CD14-positive monocyte (primary cell): ENCODE data around the gene KRIT1. TPM values are rescaled to one million over a fixed set of nuclear protein-coding genes. Genes with fewer than 3 reads are reported as not detected.

Experiments used
- DNase-seq, 3 donors: peaks; one replicate each; pipeline ENCODE4 v3.0.0-alpha.2; 2011 to 2022
- H2AFZ ChIP-seq: 2 replicates; pipeline ENCODE4 v1.6.0; 2012; ENCODE audit warnings: mild to moderate bottlenecking, low read depth, low read length, inconsistent platforms; ENCODE audit not compliant: insufficient read depth, poor library complexity, severe bottlenecking
- H3K27ac ChIP-seq, 2 donors: 1 replicate in 1 of 2; 2 replicates in 1 of 2; pipeline ENCODE4 v1.5.1; 2012 to 2013; ENCODE audit warnings: low read length in 2 of 2, control low read depth in 1 of 2, inconsistent platforms in 1 of 2, low read depth in 1 of 2, mild to moderate bottlenecking in 1 of 2
- H3K27me3 ChIP-seq, 2 donors: one replicate each; pipeline versions ENCODE4 v1.6.0 to v1.6.1; 2011 to 2013; ENCODE audit warnings: low read length in 2 of 2; ENCODE audit not compliant: control insufficient read depth in 2 of 2, insufficient read depth in 2 of 2
- H3K36me3 ChIP-seq, 2 donors: replicated peaks in 1 of 2; 1 replicate in 1 of 2; 2 replicates in 1 of 2; pipeline versions ENCODE4 v1.5.1 to v1.6.1; 2012 to 2013; ENCODE audit warnings: low read length in 2 of 2, control low read depth in 1 of 2, inconsistent platforms in 1 of 2, mild to moderate bottlenecking in 1 of 2; ENCODE audit not compliant: insufficient read depth in 2 of 2, control insufficient read depth in 1 of 2
- H3K4me1 ChIP-seq, 2 donors: 1 replicate in 1 of 2; 2 replicates in 1 of 2; pipeline versions ENCODE4 v1.5.1 to v1.6.1; 2012 to 2013; ENCODE audit warnings: low read length in 2 of 2, control low read depth in 1 of 2, inconsistent platforms in 1 of 2, mild to moderate bottlenecking in 1 of 2, moderate library complexity in 1 of 2; ENCODE audit not compliant: insufficient read depth in 2 of 2, control insufficient read depth in 1 of 2
- H3K4me2 ChIP-seq: replicated peaks from 2 replicates; pipeline ENCODE3; 2012; ENCODE audit warnings: low read length, moderate library complexity, mild to moderate bottlenecking; ENCODE audit not compliant: poor library complexity, severe bottlenecking; ENCODE audit errors: extremely low read depth
- H3K4me3 ChIP-seq, 3 experiments: fragments of 200-600 bp in 1 of 3; sonication (generic) in 1 of 3; replicated peaks in 1 of 3; 1 replicate in 2 of 3; 2 replicates in 1 of 3; pipeline ENCODE4 v1.5.1; 2011 to 2013; ENCODE audit warnings: low read length in 3 of 3, mild to moderate bottlenecking in 3 of 3, control low read depth in 2 of 3, low read depth in 2 of 3, inconsistent platforms in 1 of 3, moderate library complexity in 1 of 3
- H3K79me2 ChIP-seq: 2 replicates; pipeline ENCODE4 v1.6.0; 2012; ENCODE audit warnings: mild to moderate bottlenecking, control low read depth, inconsistent platforms, low read length, moderate library complexity; ENCODE audit not compliant: insufficient read depth
- H3K9ac ChIP-seq: 2 replicates; pipeline ENCODE4 v1.6.0; 2017; ENCODE audit warnings: low read length, mild to moderate bottlenecking; ENCODE audit not compliant: insufficient read depth, poor library complexity, severe bottlenecking
- H3K9me3 ChIP-seq, 2 donors: replicated peaks in 1 of 2; 1 replicate in 1 of 2; 2 replicates in 1 of 2; pipeline versions ENCODE4 v1.5.1 to v1.6.1; 2012 to 2013; ENCODE audit warnings: low read length in 2 of 2, control low read depth in 1 of 2; ENCODE audit not compliant: control insufficient read depth in 1 of 2, insufficient read depth in 1 of 2
- H4K20me1 ChIP-seq: 2 replicates; pipeline ENCODE4 v1.6.0; 2012; ENCODE audit warnings: mild to moderate bottlenecking, low read length, control low read depth, moderate library complexity; ENCODE audit not compliant: insufficient read depth
- H3K27ac Mint-ChIP-seq, 7 donors: one replicate each; pipeline ENCODE4 v1.8.0; 2020; ENCODE audit warnings: mild to moderate bottlenecking in 7 of 7, mixed read lengths in 7 of 7, moderate library complexity in 6 of 7, inconsistent platforms in 2 of 7
- H3K27me3 Mint-ChIP-seq, 3 donors: one replicate each; pipeline ENCODE4 v1.8.0; 2021 to 2022; ENCODE audit warnings: low read depth in 3 of 3, mild to moderate bottlenecking in 3 of 3, mixed read lengths in 3 of 3, moderate library complexity in 3 of 3, inconsistent platforms in 1 of 3
- H3K36me3 Mint-ChIP-seq, 2 donors: one replicate each; pipeline ENCODE4 v1.8.0; 2020; ENCODE audit warnings: mixed read lengths in 2 of 2, inconsistent platforms in 1 of 2, mild to moderate bottlenecking in 1 of 2
- H3K4me1 Mint-ChIP-seq: one replicate; pipeline ENCODE4 v1.8.0; 2020; ENCODE audit warnings: mild to moderate bottlenecking, mixed read lengths
- H3K4me3 Mint-ChIP-seq, 2 donors: one replicate each; pipeline ENCODE4 v1.8.0; 2020; ENCODE audit warnings: mild to moderate bottlenecking in 2 of 2, mixed read lengths in 2 of 2, moderate library complexity in 1 of 2
- H3K9me3 Mint-ChIP-seq, 7 donors: one replicate each; pipeline ENCODE4 v1.8.0; 2020 to 2022; ENCODE audit warnings: mixed read lengths in 7 of 7, mild to moderate bottlenecking in 6 of 7, moderate library complexity in 6 of 7, inconsistent platforms in 2 of 7
- CTCF ChIP-seq: fragments of 200-600 bp; IDR thresholded peaks from one replicate; pipeline ENCODE4 v1.8.0; 2022; ENCODE audit warnings: antibody characterized with exemption, mild to moderate bottlenecking
- WGBS: methylation state at CpG from one replicate; pipeline ENCODE4 v1.1.5; 2013; ENCODE audit warnings: missing lambda C conversion rate; ENCODE audit not compliant: insufficient coverage; 5-methylcytosine and 5-hydroxymethylcytosine counted together
- intact Hi-C, 2 donors: fragments of 100-400 bp; cut with micrococcal nuclease; formaldehyde crosslinking; loops; one replicate each; pipeline versions ENCODE4 v1.15.0 to v1.15.1; 2023
- polyA minus RNA-seq: library from RNA; depleted of rRNA, polyadenylated mRNA; stranded (reverse); fragments of >200 nt; gene quantifications from 2 replicates; pipeline ENCODE4 v1.2.3, GENCODE V29; 2012
- polyA plus RNA-seq, 3 donors: library from polyadenylated mRNA; depleted of rRNA in 1 of 3; unstranded in 2 of 3; stranded (reverse) in 1 of 3; fragments of 300-500 nt in 2 of 3; fragments of >200 nt in 1 of 3; fragmentation: Illumina TruSeq in 2 of 3; gene quantifications; 1 replicate in 2 of 3; 2 replicates in 1 of 3; pipeline ENCODE4 v1.2.3, GENCODE V29; 2012 to 2021
- total RNA-seq, 12 experiments: library from RNA in 1 of 12; stranded (reverse) in 1 of 12; fragments of 120-200 nt in 1 of 12; gene quantifications; one replicate each; pipeline ENCODE4 v1.2.4 and lab custom pipeline; 2013 to 2026; ENCODE audit warnings: mixed read lengths in 6 of 12, inconsistent platforms in 1 of 12

KRIT1 gene
- total RNA-seq (2013) = 37.3 TPM
- polyA plus RNA-seq (10 to 100 TPM in 1 of 3 donors, 1 to 10 TPM in 2; 4.7 to 28.8 (median 6.8) TPM), polyA minus RNA-seq (15.4 and 18.1 TPM in 2 replicates), total RNA-seq (lab: John Stamatoyannopoulos, UW) (5.4 to 18.4 (median 10.5) reads per million in 11 experiments)

GRCh38 chr7:92245487-92246359 lies at the start of gene KRIT1, which contains the start of gene ANKIB1:
KRIT1 (minus strand) TSS chr7:92245914; CDS start chr7:92242135, 3,779 bp downstream.
ANKIB1 (plus strand) TSS chr7:92245974; CDS start chr7:92294979, 49,005 bp downstream.
- peak within 1 kb of the TSS; percentile 93 to 95 for H3K27ac ChIP-seq
- Mint-ChIP-seq H3K27me3 (no peaks in the 10 kb centered on the region), H3K27ac (peak within 1 kb of the TSS; percentile 98 to 100 (median 99)), H3K36me3 (peaks cover 4 to 7% of the 10 kb centered on the region in 2 donors), H3K4me3 (peak within 1 kb of the TSS; percentile 98 to 99), H3K4me1 (peaks cover 39% of the 10 kb centered on the region), H3K9me3 (no peaks in the 10 kb centered on the region)
- under 1% methylated on average over 55 of the region's 71 CpGs for WGBS
- H2AFZ ChIP-seq = peak within 1 kb of the TSS; percentile 90
- H3K79me2 ChIP-seq = peaks cover 66% of the 10 kb centered on the region
- peaks cover 22 to 36% of the 10 kb centered on the region in 2 donors for H3K4me1 ChIP-seq
- H3K27me3 ChIP-seq = no peaks in the 10 kb centered on the region
- no peaks in the 10 kb centered on the region for H3K9me3 ChIP-seq
- peak within 1 kb of the TSS; percentile 66 to 83 (median 72) for H3K4me3 ChIP-seq
- H3K36me3 ChIP-seq = peaks cover 6 to 11% of the 10 kb centered on the region in 2 donors
- peak; percentile 18 for TF ChIP-seq CTCF
- peak; percentile 75 to 82 (median 81) for DNase-seq
- H4K20me1 ChIP-seq = peaks cover 3% of the 10 kb centered on the region
- peak within 1 kb of the TSS; percentile 93 for H3K4me2 ChIP-seq
- intact Hi-C loops = loop anchor here (5.0 to 10.0 kb wide), 4 partner anchors 111 to 279 kb away; partner anchors contain the start of genes CYP51A1 (in 2 of the 2), GATAD1 (in 2 of the 2), PEX1 (in 1 of the 2) and RBM48 (in 1 of the 2)
- peak within 1 kb of the TSS; percentile 91 for H3K9ac ChIP-seq

GRCh38 chr7:92295391-92295790 lies 49.7 kb upstream of the KRIT1 start:
- WGBS = no CpG with 5 or more reads among the region's 1 CpG
- DNase-seq = no peak
- intact Hi-C loops = no loop called here
- TF ChIP-seq CTCF = no peak
- Mint-ChIP-seq H3K4me3 (no peak overlapping the region), H3K27ac (no peak overlapping the region), H3K36me3 (peaks cover 23 to 29% of the 10 kb centered on the region in 2 donors), H3K4me1 (peaks cover 2% of the 10 kb centered on the region), H3K9me3 (no peaks in the 10 kb centered on the region), H3K27me3 (no peaks in the 10 kb centered on the region)
- no peaks in the 10 kb centered on the region for H3K27me3 ChIP-seq
- H4K20me1 ChIP-seq = peaks cover 4% of the 10 kb centered on the region
- H3K79me2 ChIP-seq = no peaks in the 10 kb centered on the region
- H3K4me1 ChIP-seq = no peaks in the 10 kb centered on the region
- H3K36me3 ChIP-seq = peaks cover 8 to 33% of the 10 kb centered on the region in 2 donors
- H3K9me3 ChIP-seq = no peaks in the 10 kb centered on the region
- H3K4me3 ChIP-seq = no peak overlapping the region
- H2AFZ ChIP-seq = no peak overlapping the region
- H3K27ac ChIP-seq = no peak overlapping the region
- no peak overlapping the region for H3K9ac ChIP-seq
- no peak overlapping the region for H3K4me2 ChIP-seq
